ENCODE data around the gene SLC25A4. TPM values are rescaled to one million over a fixed set of nuclear protein-coding genes. Genes with fewer than 3 reads are reported as not detected.

SLC25A4 gene
- total RNA-seq, 2 experiments from 2014 or later, result 4.2 to 5.0 TPM

DNA sequence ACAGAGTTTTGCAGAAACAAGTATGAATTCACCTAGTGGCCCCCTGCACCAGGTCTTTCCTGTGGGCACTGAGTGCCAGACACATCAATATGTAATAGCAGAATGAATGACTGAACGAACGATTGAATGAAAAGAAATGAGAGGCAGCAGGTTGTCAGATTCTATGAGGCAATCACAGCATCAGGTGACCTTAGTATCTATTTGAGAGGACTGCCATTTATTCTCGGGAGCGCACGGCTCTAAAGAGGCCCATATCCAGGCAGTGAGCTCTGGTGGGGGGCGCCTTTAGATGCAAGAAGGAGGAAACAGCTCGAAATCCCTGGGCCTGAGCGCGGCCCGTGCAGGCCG lies 528 bp upstream of the SLC25A4 start:
- Mint-ChIP-seq H3K27me3 (peaks cover 33% of the 10 kb centered on the region), H3K9me3 (ENCODE audit: low read depth) (no peaks in the 10 kb centered on the region), H3K36me3 (ENCODE audit: low read depth) (no peaks in the 10 kb centered on the region), H3K27ac (peak overlapping the region; percentile 70), H3K4me1 (peaks cover 10% of the 10 kb centered on the region), H3K4me3 (peak overlapping the region; percentile 74)
- CTCF ChIA-PET, result interaction anchor here (0.7 to 2.2 kb wide), 7 partner anchors 8 to 160 kb away, joined by 3 to 7 read pairs (median 4); no protein-coding TSS in a partner anchor
- DNase-seq (no peak), ATAC-seq (peak; percentile 37)
- POLR2A ChIA-PET, result interaction anchor here (0.6 to 1.1 kb wide), 2 partner anchors 254 to 408 kb away, joined by 3 read pairs; partner anchors contain the start of gene ANKRD37
- intact Hi-C loops (cut with DNase I, micrococcal nuclease), result loop anchor here in 1 of 2 experiments (5.0 kb wide), 1 partner anchor 605 kb away; no protein-coding TSS in a partner anchor

DNA sequence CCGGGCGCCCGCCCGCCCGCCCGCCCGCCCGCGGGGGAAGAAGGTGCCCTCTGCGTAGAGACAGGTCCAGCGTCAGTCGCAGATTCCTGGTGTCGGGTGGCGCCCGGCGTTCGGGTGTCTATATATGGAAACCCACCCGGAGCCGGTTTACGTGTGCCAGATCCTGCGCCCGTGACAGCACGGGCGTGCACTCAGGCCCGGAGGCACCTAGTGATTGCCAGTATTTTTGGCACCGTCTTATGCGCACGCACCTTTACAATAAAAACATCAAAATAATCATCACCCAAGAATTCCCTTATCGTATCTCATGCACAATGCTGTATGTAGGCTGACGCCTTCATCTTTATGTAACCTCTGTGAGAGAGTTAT lies 519 bp downstream of the SLC25A4 start:
- peaks cover 10% of the 10 kb centered on the region for H3K4me1 Mint-ChIP-seq
- ChIA-PET CTCF (interaction anchor here (1.2 to 2.2 kb wide), 3 partner anchors 9 to 45 kb away, joined by 3 to 7 read pairs (median 6); no protein-coding TSS in a partner anchor), POLR2A (interaction anchor here (0.6 to 1.1 kb wide), 2 partner anchors 74 to 253 kb away, joined by 3 read pairs; partner anchors contain the start of gene ANKRD37)
- no peak overlapping the region for H3K27ac Mint-ChIP-seq
- ATAC-seq (peak; percentile 7), DNase-seq (peak; percentile 41)
- no peaks in the 10 kb centered on the region for H3K9me3 Mint-ChIP-seq (ENCODE audit: low read depth)
- H3K27me3 Mint-ChIP-seq, result peaks cover 31% of the 10 kb centered on the region
- intact Hi-C loops (cut with DNase I, micrococcal nuclease), result loop anchor here (1.0 to 5.0 kb wide), 8 partner anchors 22 to 606 kb away; partner anchors contain the start of genes ANKRD37 (in 2 of the 2), CCDC110 (in 1 of the 2), CFAP97 (in 1 of the 2) and UFSP2 (in 1 of the 2)
- peak overlapping the region; percentile 74 for H3K4me3 Mint-ChIP-seq
- no peaks in the 10 kb centered on the region for H3K36me3 Mint-ChIP-seq (ENCODE audit: low read depth)

DNA sequence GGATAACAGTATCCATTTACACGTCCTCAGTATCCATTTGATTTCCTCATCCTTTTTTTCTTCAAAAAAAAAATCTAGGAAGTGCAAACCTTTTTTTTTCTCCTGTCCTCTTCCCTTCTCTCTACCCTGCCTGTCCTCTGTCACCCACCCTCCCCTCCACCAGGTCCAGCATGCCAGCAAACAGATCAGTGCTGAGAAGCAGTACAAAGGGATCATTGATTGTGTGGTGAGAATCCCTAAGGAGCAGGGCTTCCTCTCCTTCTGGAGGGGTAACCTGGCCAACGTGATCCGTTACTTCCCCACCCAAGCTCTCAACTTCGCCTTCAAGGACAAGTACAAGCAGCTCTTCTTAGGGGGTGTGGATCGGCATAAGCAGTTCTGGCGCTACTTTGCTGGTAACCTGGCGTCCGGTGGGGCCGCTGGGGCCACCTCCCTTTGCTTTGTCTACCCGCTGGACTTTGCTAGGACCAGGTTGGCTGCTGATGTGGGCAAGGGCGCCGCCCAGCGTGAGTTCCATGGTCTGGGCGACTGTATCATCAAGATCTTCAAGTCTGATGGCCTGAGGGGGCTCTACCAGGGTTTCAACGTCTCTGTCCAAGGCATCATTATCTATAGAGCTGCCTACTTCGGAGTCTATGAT lies 1.7 kb downstream of the SLC25A4 start:
- intact Hi-C loops (cut with DNase I, micrococcal nuclease), result loop anchor here in 1 of 2 experiments (5.0 kb wide), 1 partner anchor 607 kb away; no protein-coding TSS in a partner anchor
- Mint-ChIP-seq H3K27ac (no peak overlapping the region), H3K36me3 (ENCODE audit: low read depth) (no peaks in the 10 kb centered on the region), H3K9me3 (ENCODE audit: low read depth) (no peaks in the 10 kb centered on the region), H3K27me3 (peaks cover 24% of the 10 kb centered on the region), H3K4me3 (no peak overlapping the region), H3K4me1 (peaks cover 10% of the 10 kb centered on the region)
- ChIA-PET POLR2A (no interaction called here), CTCF (interaction anchor here (0.6 to 3.1 kb wide), 2 partner anchors 10 to 1045 kb away, joined by 3 to 11 read pairs; no protein-coding TSS in a partner anchor)
- ATAC-seq, result no peak
- DNase-seq, result no peak

- ATAC-seq, result no peak
- no peak overlapping the region for H3K27ac Mint-ChIP-seq
Observed at GRCh38 chr4:185145572-185145971, 2.5 kb downstream of the SLC25A4 start.

DNA sequence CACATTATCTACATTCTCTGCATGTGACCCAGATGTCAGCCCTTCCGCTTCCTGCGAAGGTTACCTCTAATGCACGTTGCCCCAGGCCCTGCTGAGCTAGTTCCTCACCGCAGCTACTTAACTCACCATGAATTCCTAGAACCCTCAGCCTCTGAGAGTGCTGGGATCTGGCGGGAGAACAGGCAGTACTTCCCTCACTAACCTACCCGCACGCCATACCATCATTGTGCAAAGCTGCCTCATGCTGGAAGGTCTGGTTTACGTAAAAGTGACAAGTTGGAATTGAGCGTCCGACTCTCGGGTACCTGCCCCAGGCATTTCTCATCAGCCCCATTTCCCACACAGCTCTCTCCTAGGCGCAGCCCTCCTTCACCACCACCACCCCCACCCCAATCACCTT lies 6.3 kb downstream of the SLC25A4 start:
- ChIA-PET POLR2A (no interaction called here), CTCF (no interaction called here)
- no peak overlapping the region for H3K27ac Mint-ChIP-seq
- DNase-seq, result no peak
- no peak for ATAC-seq
- peaks cover 3% of the 10 kb centered on the region for H3K27me3 Mint-ChIP-seq
- H3K9me3 Mint-ChIP-seq (ENCODE audit: low read depth), result no peaks in the 10 kb centered on the region
- H3K4me3 Mint-ChIP-seq, result no peak overlapping the region
- intact Hi-C loops (cut with DNase I, micrococcal nuclease), result no loop called here
- H3K4me1 Mint-ChIP-seq, result no peaks in the 10 kb centered on the region
- H3K36me3 Mint-ChIP-seq (ENCODE audit: low read depth), result peaks cover 22% of the 10 kb centered on the region

More at GRCh38 chr4:185145572-185145971, 2.5 kb downstream of the SLC25A4 start:
- Mint-ChIP-seq H3K4me3 (no peak overlapping the region), H3K9me3 (ENCODE audit: low read depth) (no peaks in the 10 kb centered on the region), H3K4me1 (peaks cover 10% of the 10 kb centered on the region), H3K27me3 (peaks cover 23% of the 10 kb centered on the region), H3K36me3 (ENCODE audit: low read depth) (no peaks in the 10 kb centered on the region)
- DNase-seq, result no peak
- intact Hi-C loops (cut with DNase I, micrococcal nuclease), result no loop called here
- POLR2A ChIA-PET, result no interaction called here
- CTCF ChIA-PET, result interaction anchor here (3.1 kb wide), 1 partner anchor 11 kb away, joined by 11 read pairs; no protein-coding TSS in a partner anchor

DNA sequence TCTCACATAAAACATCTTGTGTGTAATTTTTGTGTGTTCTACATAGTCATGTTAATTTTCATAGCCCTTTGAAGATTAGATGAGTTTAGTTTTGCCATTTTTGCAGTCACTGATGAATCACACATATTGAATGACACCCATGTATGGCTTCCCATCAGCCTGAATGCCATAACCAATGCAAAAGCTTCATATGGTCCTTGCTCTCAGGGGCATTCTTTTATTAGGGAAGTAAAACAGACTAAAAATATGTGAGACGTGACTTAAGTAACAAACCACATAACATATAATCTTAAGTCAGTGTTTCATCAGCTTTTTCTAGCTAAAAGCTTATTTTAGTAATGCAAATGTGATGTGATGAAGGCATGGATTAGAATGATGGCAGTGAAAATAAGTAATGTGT lies 8.2 kb downstream of the SLC25A4 start:
- ChIA-PET POLR2A (no interaction called here), CTCF (interaction anchor here (0.6 to 1.2 kb wide), 4 partner anchors 8 to 239 kb away, joined by 3 read pairs; no protein-coding TSS in a partner anchor)
- Mint-ChIP-seq H3K36me3 (ENCODE audit: low read depth) (peaks cover 26% of the 10 kb centered on the region), H3K4me1 (no peaks in the 10 kb centered on the region), H3K27me3 (no peaks in the 10 kb centered on the region), H3K27ac (no peak overlapping the region), H3K4me3 (no peak overlapping the region), H3K9me3 (ENCODE audit: low read depth) (no peaks in the 10 kb centered on the region)
- ATAC-seq (no peak), DNase-seq (no peak)
- intact Hi-C loops (cut with DNase I, micrococcal nuclease), result no loop called here

- CTCF ChIA-PET, result interaction anchor here (0.9 to 1.7 kb wide), 4 partner anchors 18 to 141 kb away, joined by 3 to 7 read pairs (median 3); no protein-coding TSS in a partner anchor
Observed at GRCh38 chr4:185165605-185166063, 22.6 kb downstream of the SLC25A4 start.

DNA sequence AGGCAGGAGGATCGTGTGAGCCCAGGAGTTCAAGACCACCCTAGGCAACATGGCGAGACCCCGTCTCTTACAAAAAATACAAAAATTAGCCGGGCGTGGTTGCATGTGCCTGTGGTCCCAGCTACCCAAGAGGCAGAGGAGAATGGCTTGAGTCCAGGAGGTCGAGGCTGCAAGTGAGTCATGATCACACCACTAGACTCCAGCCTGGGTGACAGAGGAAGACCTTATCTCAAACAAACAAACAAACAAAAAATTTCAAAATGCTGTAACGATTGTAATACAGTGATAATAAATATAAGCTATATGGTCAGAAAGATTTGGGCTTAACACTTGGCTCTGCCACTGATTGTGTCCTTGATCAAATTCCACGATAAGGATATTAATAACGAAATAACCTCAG lies 24.2 kb downstream of the SLC25A4 start:
- POLR2A ChIA-PET, result interaction anchor here (0.6 kb wide), 1 partner anchor 86 kb away, joined by 3 read pairs; no protein-coding TSS in a partner anchor
- peaks cover 6% of the 10 kb centered on the region for H3K27me3 Mint-ChIP-seq
- no peak for DNase-seq
- ATAC-seq, result no peak
- peaks cover 61% of the 10 kb centered on the region for H3K36me3 Mint-ChIP-seq (ENCODE audit: low read depth)
- CTCF ChIA-PET, result interaction anchor here (1.1 to 1.7 kb wide), 3 partner anchors 16 to 25 kb away, joined by 3 to 10 read pairs (median 3); no protein-coding TSS in a partner anchor
- peaks cover 22% of the 10 kb centered on the region for H3K4me1 Mint-ChIP-seq
- intact Hi-C loops (cut with DNase I, micrococcal nuclease), result no loop called here
- H3K9me3 Mint-ChIP-seq (ENCODE audit: low read depth), result no peaks in the 10 kb centered on the region
- no peak overlapping the region for H3K27ac Mint-ChIP-seq
- no peak overlapping the region for H3K4me3 Mint-ChIP-seq

More at GRCh38 chr4:185165605-185166063, 22.6 kb downstream of the SLC25A4 start:
- POLR2A ChIA-PET, result interaction anchor here (0.7 to 0.9 kb wide), 2 partner anchors 19 to 898 kb away, joined by 3 to 7 read pairs; no protein-coding TSS in a partner anchor
- DNase-seq, result peak; percentile 21
- H3K27ac Mint-ChIP-seq, result no peak overlapping the region
- H3K27me3 Mint-ChIP-seq, result peaks cover 6% of the 10 kb centered on the region
- no peaks in the 10 kb centered on the region for H3K9me3 Mint-ChIP-seq (ENCODE audit: low read depth)
- peaks cover 22% of the 10 kb centered on the region for H3K4me1 Mint-ChIP-seq
- peak overlapping the region; percentile 6 for H3K4me3 Mint-ChIP-seq
- intact Hi-C loops (cut with DNase I, micrococcal nuclease), result loop anchor here in 1 of 2 experiments (1.0 kb wide), 1 partner anchor 22 kb away; the partner anchor contains the start of gene SLC25A4
- peaks cover 64% of the 10 kb centered on the region for H3K36me3 Mint-ChIP-seq (ENCODE audit: low read depth)
- peak; percentile 86 for ATAC-seq

GRCh38 chr4:185171373-185172071 lies 28.5 kb downstream of the SLC25A4 start:
- POLR2A ChIA-PET, result no interaction called here

GRCh38 chr4:185179488-185179887 lies 36.4 kb downstream of the SLC25A4 start:
- intact Hi-C loops (cut with DNase I, micrococcal nuclease), result no loop called here
- CTCF ChIA-PET, result no interaction called here
- POLR2A ChIA-PET, result no interaction called here
- H3K36me3 Mint-ChIP-seq (ENCODE audit: low read depth), result peaks cover 23% of the 10 kb centered on the region
- no peaks in the 10 kb centered on the region for H3K27me3 Mint-ChIP-seq
- H3K4me3 Mint-ChIP-seq, result no peak overlapping the region
- ATAC-seq (peak; percentile 65), DNase-seq (peak; percentile 13)
- H3K9me3 Mint-ChIP-seq (ENCODE audit: low read depth), result no peaks in the 10 kb centered on the region
- H3K4me1 Mint-ChIP-seq, result peaks cover 28% of the 10 kb centered on the region
- H3K27ac Mint-ChIP-seq, result no peak overlapping the region

More at GRCh38 chr4:185171373-185172071, 28.5 kb downstream of the SLC25A4 start:
- ATAC-seq, result no peak
- Mint-ChIP-seq H3K27ac (no peak overlapping the region), H3K4me3 (no peak overlapping the region), H3K4me1 (peaks cover 4% of the 10 kb centered on the region), H3K9me3 (ENCODE audit: low read depth) (no peaks in the 10 kb centered on the region), H3K27me3 (peaks cover 3% of the 10 kb centered on the region), H3K36me3 (ENCODE audit: low read depth) (peaks cover 62% of the 10 kb centered on the region)
- no peak for DNase-seq
- intact Hi-C loops (cut with DNase I, micrococcal nuclease), result no loop called here
- CTCF ChIA-PET, result interaction anchor here (3.8 kb wide), 1 partner anchor 13 kb away, joined by 30 read pairs; no protein-coding TSS in a partner anchor

DNA sequence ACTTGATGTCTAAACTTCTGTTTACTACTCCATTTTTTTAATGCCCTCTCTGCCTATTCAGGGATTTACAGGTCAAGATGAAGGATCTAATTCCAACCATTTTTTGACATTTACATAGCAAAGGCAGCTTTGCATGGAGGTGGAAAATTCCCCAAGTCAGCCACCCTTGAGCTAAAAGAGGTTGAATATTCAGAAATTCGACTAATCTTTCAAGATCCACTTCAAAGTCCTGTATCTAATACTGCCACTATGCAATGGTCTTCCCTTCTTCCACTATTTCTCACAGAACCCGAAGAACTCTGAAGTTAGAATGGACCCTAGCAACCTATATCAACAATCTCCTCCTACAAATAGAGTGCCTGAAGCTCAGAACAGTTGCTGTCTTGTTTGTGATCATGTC lies 39.2 kb downstream of the SLC25A4 start:
- Mint-ChIP-seq H3K4me3 (no peak overlapping the region), H3K4me1 (peaks cover 34% of the 10 kb centered on the region), H3K36me3 (ENCODE audit: low read depth) (peaks cover 13% of the 10 kb centered on the region), H3K27ac (no peak overlapping the region), H3K27me3 (no peaks in the 10 kb centered on the region), H3K9me3 (ENCODE audit: low read depth) (no peaks in the 10 kb centered on the region)
- ChIA-PET CTCF (interaction anchor here (0.6 to 4.0 kb wide), 6 partner anchors 9 to 1702 kb away, joined by 3 to 30 read pairs (median 4); no protein-coding TSS in a partner anchor), POLR2A (no interaction called here)
- ATAC-seq (no peak), DNase-seq (no peak)
- intact Hi-C loops (cut with DNase I, micrococcal nuclease), result loop anchor here in 1 of 2 experiments (5.0 kb wide), 1 partner anchor 125 kb away; no protein-coding TSS in a partner anchor

All from activated CD4-positive, alpha-beta T cell treated with anti-CD3 and anti-CD28 coated beads for 36 hours (primary cell).